ENCODE measurements around the gene ARL5B.

ARL5B gene

GRCh38 chr10:18659819-18660535 is 746 bp downstream of the ARL5B start:
- DNase-seq = no peak

GRCh38 chr10:18660816-18661431 is 1.7 kb downstream of the ARL5B start:
- no peak for DNase-seq

- no peak for DNase-seq
These were observed 5.7 kb downstream of the ARL5B start for GRCh38 chr10:18664841-18665478.

GRCh38 chr10:18665815-18666558 is 6.8 kb downstream of the ARL5B start:
- no peak for DNase-seq

- no peak for DNase-seq
These were observed 7.6 kb downstream of the ARL5B start for GRCh38 chr10:18666810-18667209.

- no peak for DNase-seq
These were observed 8.8 kb downstream of the ARL5B start for GRCh38 chr10:18668026-18668425.

GRCh38 chr10:18675086-18675801 is 16.0 kb downstream of the ARL5B start:
- no peak for DNase-seq

- no peak for DNase-seq
These were observed 21.5 kb downstream of the ARL5B start for GRCh38 chr10:18680754-18681153.

- DNase-seq = no peak
These were observed 22.1 kb downstream of the ARL5B start for GRCh38 chr10:18681366-18681765.

- no peak for DNase-seq
These were observed 22.8 kb downstream of the ARL5B start for GRCh38 chr10:18681971-18682411.

- DNase-seq = no peak
These were observed 24.2 kb downstream of the ARL5B start for GRCh38 chr10:18683427-18683826.

GRCh38 chr10:18684416-18684815 is 25.2 kb downstream of the ARL5B start:
- no peak for DNase-seq

GRCh38 chr10:18684953-18685352 is 25.7 kb downstream of the ARL5B start:
- DNase-seq = no peak

GRCh38 chr10:18685555-18685954 is 26.3 kb downstream of the ARL5B start:
- no peak for DNase-seq

- no peak for DNase-seq
These were observed 28.0 kb downstream of the ARL5B start for GRCh38 chr10:18687195-18687594.

- no peak for DNase-seq
These were observed 28.5 kb downstream of the ARL5B start for GRCh38 chr10:18687706-18688105.

GRCh38 chr10:18689498-18689897 is 30.3 kb downstream of the ARL5B start:
- no peak for DNase-seq

GRCh38 chr10:18690541-18690940 is 31.3 kb downstream of the ARL5B start:
- DNase-seq = no peak

- DNase-seq = no peak
These were observed 40.9 kb downstream of the ARL5B start for GRCh38 chr10:18699849-18700840.

GRCh38 chr10:18703521-18703920 is 44.3 kb downstream of the ARL5B start:
- DNase-seq = no peak

- no peak for DNase-seq
These were observed 51.0 kb downstream of the ARL5B start for GRCh38 chr10:18710201-18710653.
